ENCODE measurements around the gene PDSS2.
"Not testable (repeated sequence)": the region's sequence is repeated elsewhere in the genome, so short reads cannot be mapped to it uniquely, and the experiment has no call there.

Gene PDSS2

GRCh38 chr6:107392069-107392468, 67.3 kb downstream of the PDSS2 start:
- Histone ChIP-seq H3K27ac (ENCODE audit: low read depth, low read length, severe bottlenecking) (no peak overlapping the region), H3K4me1 (ENCODE audit: control insufficient read depth, insufficient read depth, low read length, poor library complexity, severe bottlenecking) (no peaks in the 10 kb centered on the region), H3K9me3 (ENCODE audit: control insufficient read depth, low read length) (no peaks in the 10 kb centered on the region), H3K4me3 (ENCODE audit: extremely low read depth, insufficient read depth, low read length, poor library complexity, severe bottlenecking) (no peak overlapping the region), H3K36me3 (ENCODE audit: control insufficient read depth, insufficient read depth, low read length) (no peaks in the 10 kb centered on the region)
- WGBS, 2 experiments (ENCODE audit: insufficient coverage in 2 of 2) = 100% methylated on average over 1 of the region's 2 CpGs; no CpG with 5 or more reads in 1 of the 2 experiments

GRCh38 chr6:107390685-107391435, 68.5 kb downstream of the PDSS2 start:
- H3K27ac ChIP-seq (ENCODE audit: low read depth, low read length, severe bottlenecking) = no peak overlapping the region
- no peak overlapping the region for H3K4me3 ChIP-seq (ENCODE audit: extremely low read depth, insufficient read depth, low read length, poor library complexity, severe bottlenecking)
- no peaks in the 10 kb centered on the region for H3K4me1 ChIP-seq (ENCODE audit: control insufficient read depth, insufficient read depth, low read length, poor library complexity, severe bottlenecking)
- no peaks in the 10 kb centered on the region for H3K36me3 ChIP-seq (ENCODE audit: control insufficient read depth, insufficient read depth, low read length)
- no peaks in the 10 kb centered on the region for H3K9me3 ChIP-seq (ENCODE audit: control insufficient read depth, low read length)

- Histone ChIP-seq H3K4me1 (ENCODE audit: control insufficient read depth, insufficient read depth, low read length, poor library complexity, severe bottlenecking) (no peaks in the 10 kb centered on the region), H3K27ac (ENCODE audit: low read depth, low read length, severe bottlenecking) (no peak overlapping the region), H3K4me3 (ENCODE audit: extremely low read depth, insufficient read depth, low read length, poor library complexity, severe bottlenecking) (no peak overlapping the region), H3K36me3 (ENCODE audit: control insufficient read depth, insufficient read depth, low read length) (no peaks in the 10 kb centered on the region), H3K9me3 (ENCODE audit: control insufficient read depth, low read length) (no peaks in the 10 kb centered on the region)
- WGBS, 2 experiments (ENCODE audit: insufficient coverage in 2 of 2) = no CpG with 5 or more reads among the region's 2 CpGs
Observed at GRCh38 chr6:107390056-107390455, 69.3 kb downstream of the PDSS2 start.

GRCh38 chr6:107386904-107387303, 72.5 kb downstream of the PDSS2 start:
- Histone ChIP-seq H3K9me3 (ENCODE audit: control insufficient read depth, low read length) (no peaks in the 10 kb centered on the region), H3K4me3 (ENCODE audit: extremely low read depth, insufficient read depth, low read length, poor library complexity, severe bottlenecking) (no peak overlapping the region), H3K36me3 (ENCODE audit: control insufficient read depth, insufficient read depth, low read length) (no peaks in the 10 kb centered on the region), H3K4me1 (ENCODE audit: control insufficient read depth, insufficient read depth, low read length, poor library complexity, severe bottlenecking) (no peaks in the 10 kb centered on the region), H3K27ac (ENCODE audit: low read depth, low read length, severe bottlenecking) (no peak overlapping the region)
- WGBS, 2 experiments (ENCODE audit: insufficient coverage in 2 of 2) = 94% methylated on average over 2 of the region's 2 CpGs; no CpG with 5 or more reads in 1 of the 2 experiments

GRCh38 chr6:107386340-107386739, 73.0 kb downstream of the PDSS2 start:
- Histone ChIP-seq H3K9me3 (ENCODE audit: control insufficient read depth, low read length) (no peaks in the 10 kb centered on the region), H3K27ac (ENCODE audit: low read depth, low read length, severe bottlenecking) (no peak overlapping the region), H3K36me3 (ENCODE audit: control insufficient read depth, insufficient read depth, low read length) (no peaks in the 10 kb centered on the region), H3K4me1 (ENCODE audit: control insufficient read depth, insufficient read depth, low read length, poor library complexity, severe bottlenecking) (no peaks in the 10 kb centered on the region), H3K4me3 (ENCODE audit: extremely low read depth, insufficient read depth, low read length, poor library complexity, severe bottlenecking) (no peak overlapping the region)
- 67 to 82% methylated on average over 1 of the region's 1 CpG for WGBS, 2 experiments (ENCODE audit: insufficient coverage in 2 of 2)

GRCh38 chr6:107383705-107384104, 75.7 kb downstream of the PDSS2 start:
- Histone ChIP-seq H3K4me1 (ENCODE audit: control insufficient read depth, insufficient read depth, low read length, poor library complexity, severe bottlenecking) (no peaks in the 10 kb centered on the region), H3K4me3 (ENCODE audit: extremely low read depth, insufficient read depth, low read length, poor library complexity, severe bottlenecking) (no peak overlapping the region), H3K27ac (ENCODE audit: low read depth, low read length, severe bottlenecking) (no peak overlapping the region), H3K9me3 (ENCODE audit: control insufficient read depth, low read length) (no peaks in the 10 kb centered on the region), H3K36me3 (ENCODE audit: control insufficient read depth, insufficient read depth, low read length) (no peaks in the 10 kb centered on the region)

- H3K9me3 ChIP-seq (ENCODE audit: control insufficient read depth, low read length) = no peaks in the 10 kb centered on the region
- WGBS, 2 experiments (ENCODE audit: insufficient coverage in 2 of 2) = no CpG with 5 or more reads among the region's 1 CpG
- H3K36me3 ChIP-seq (ENCODE audit: control insufficient read depth, insufficient read depth, low read length) = no peaks in the 10 kb centered on the region
- H3K27ac ChIP-seq (ENCODE audit: low read depth, low read length, severe bottlenecking) = no peak overlapping the region
- no peaks in the 10 kb centered on the region for H3K4me1 ChIP-seq (ENCODE audit: control insufficient read depth, insufficient read depth, low read length, poor library complexity, severe bottlenecking)
- H3K4me3 ChIP-seq (ENCODE audit: extremely low read depth, insufficient read depth, low read length, poor library complexity, severe bottlenecking) = no peak overlapping the region
Observed at GRCh38 chr6:107374264-107374663, 85.1 kb downstream of the PDSS2 start.

GRCh38 chr6:107369493-107369892, 89.9 kb downstream of the PDSS2 start:
- no peaks in the 10 kb centered on the region for H3K4me1 ChIP-seq (ENCODE audit: control insufficient read depth, insufficient read depth, low read length, poor library complexity, severe bottlenecking)
- no peak overlapping the region for H3K27ac ChIP-seq (ENCODE audit: low read depth, low read length, severe bottlenecking)
- WGBS, 2 experiments (ENCODE audit: insufficient coverage in 2 of 2) = no CpG with 5 or more reads among the region's 1 CpG
- H3K9me3 ChIP-seq (ENCODE audit: control insufficient read depth, low read length) = no peaks in the 10 kb centered on the region
- no peak overlapping the region for H3K4me3 ChIP-seq (ENCODE audit: extremely low read depth, insufficient read depth, low read length, poor library complexity, severe bottlenecking)
- H3K36me3 ChIP-seq (ENCODE audit: control insufficient read depth, insufficient read depth, low read length) = no peaks in the 10 kb centered on the region

GRCh38 chr6:107368471-107368870, 90.9 kb downstream of the PDSS2 start:
- no peak overlapping the region for H3K27ac ChIP-seq (ENCODE audit: low read depth, low read length, severe bottlenecking)
- WGBS, 2 experiments (ENCODE audit: insufficient coverage in 2 of 2) = 100% methylated on average over 1 of the region's 2 CpGs; no CpG with 5 or more reads in 1 of the 2 experiments
- no peaks in the 10 kb centered on the region for H3K4me1 ChIP-seq (ENCODE audit: control insufficient read depth, insufficient read depth, low read length, poor library complexity, severe bottlenecking)
- no peaks in the 10 kb centered on the region for H3K36me3 ChIP-seq (ENCODE audit: control insufficient read depth, insufficient read depth, low read length)
- no peaks in the 10 kb centered on the region for H3K9me3 ChIP-seq (ENCODE audit: control insufficient read depth, low read length)
- H3K4me3 ChIP-seq (ENCODE audit: extremely low read depth, insufficient read depth, low read length, poor library complexity, severe bottlenecking) = no peak overlapping the region

GRCh38 chr6:107364173-107364572, 95.2 kb downstream of the PDSS2 start:
- not testable (repeated sequence) for H3K4me3 ChIP-seq (ENCODE audit: extremely low read depth, insufficient read depth, low read length, poor library complexity, severe bottlenecking); H3K36me3 ChIP-seq (ENCODE audit: control insufficient read depth, insufficient read depth, low read length); H3K9me3 ChIP-seq (ENCODE audit: control insufficient read depth, low read length); H3K27ac ChIP-seq (ENCODE audit: low read depth, low read length, severe bottlenecking); H3K4me1 ChIP-seq (ENCODE audit: control insufficient read depth, insufficient read depth, low read length, poor library complexity, severe bottlenecking)
- WGBS, 2 experiments (ENCODE audit: insufficient coverage in 2 of 2) = 83 to 97% methylated on average over 1 to 5 of the region's 26 CpGs

GRCh38 chr6:107361753-107362604, 97.4 kb downstream of the PDSS2 start:
- no peaks in the 10 kb centered on the region for H3K9me3 ChIP-seq (ENCODE audit: control insufficient read depth, low read length)
- H3K27ac ChIP-seq (ENCODE audit: low read depth, low read length, severe bottlenecking) = no peak overlapping the region
- no peak overlapping the region for H3K4me3 ChIP-seq (ENCODE audit: extremely low read depth, insufficient read depth, low read length, poor library complexity, severe bottlenecking)
- 63 to 83% methylated on average over 2 to 4 of the region's 5 CpGs for WGBS, 2 experiments (ENCODE audit: insufficient coverage in 2 of 2)
- no peaks in the 10 kb centered on the region for H3K36me3 ChIP-seq (ENCODE audit: control insufficient read depth, insufficient read depth, low read length)
- no peaks in the 10 kb centered on the region for H3K4me1 ChIP-seq (ENCODE audit: control insufficient read depth, insufficient read depth, low read length, poor library complexity, severe bottlenecking)
